Measurements from ENCODE around the gene DIMT1. TPM values are rescaled to one million over a fixed set of nuclear protein-coding genes. Genes with fewer than 3 reads are reported as not detected.

The DIMT1 gene
- total RNA-seq = 23.2 and 44.3 TPM in 2 replicates

GRCh38 chr5:62403411-62404250 lies at the start of gene DIMT1:
Gene DIMT1 (minus strand): TSS chr5:62403905. CDS start chr5:62403772, 133 bp downstream.
- peak; percentile 79 for DNase-seq (ENCODE audit: low read depth)
- TF ChIP-seq, protein P1, sequence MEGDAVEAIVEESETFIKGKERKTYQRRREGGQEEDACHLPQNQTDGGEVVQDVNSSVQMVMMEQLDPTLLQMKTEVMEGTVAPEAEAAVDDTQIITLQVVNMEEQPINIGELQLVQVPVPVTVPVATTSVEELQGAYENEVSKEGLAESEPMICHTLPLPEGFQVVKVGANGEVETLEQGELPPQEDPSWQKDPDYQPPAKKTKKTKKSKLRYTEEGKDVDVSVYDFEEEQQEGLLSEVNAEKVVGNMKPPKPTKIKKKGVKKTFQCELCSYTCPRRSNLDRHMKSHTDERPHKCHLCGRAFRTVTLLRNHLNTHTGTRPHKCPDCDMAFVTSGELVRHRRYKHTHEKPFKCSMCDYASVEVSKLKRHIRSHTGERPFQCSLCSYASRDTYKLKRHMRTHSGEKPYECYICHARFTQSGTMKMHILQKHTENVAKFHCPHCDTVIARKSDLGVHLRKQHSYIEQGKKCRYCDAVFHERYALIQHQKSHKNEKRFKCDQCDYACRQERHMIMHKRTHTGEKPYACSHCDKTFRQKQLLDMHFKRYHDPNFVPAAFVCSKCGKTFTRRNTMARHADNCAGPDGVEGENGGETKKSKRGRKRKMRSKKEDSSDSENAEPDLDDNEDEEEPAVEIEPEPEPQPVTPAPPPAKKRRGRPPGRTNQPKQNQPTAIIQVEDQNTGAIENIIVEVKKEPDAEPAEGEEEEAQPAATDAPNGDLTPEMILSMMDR (conservative IDR thresholded peaks at IDR 0.05; ENCODE audit: low read depth, low read length) = no peak
- H3K4me3 ChIP-seq (ENCODE audit: low read depth, low read length) = peak within 1 kb of the TSS; percentile 91

DNA sequence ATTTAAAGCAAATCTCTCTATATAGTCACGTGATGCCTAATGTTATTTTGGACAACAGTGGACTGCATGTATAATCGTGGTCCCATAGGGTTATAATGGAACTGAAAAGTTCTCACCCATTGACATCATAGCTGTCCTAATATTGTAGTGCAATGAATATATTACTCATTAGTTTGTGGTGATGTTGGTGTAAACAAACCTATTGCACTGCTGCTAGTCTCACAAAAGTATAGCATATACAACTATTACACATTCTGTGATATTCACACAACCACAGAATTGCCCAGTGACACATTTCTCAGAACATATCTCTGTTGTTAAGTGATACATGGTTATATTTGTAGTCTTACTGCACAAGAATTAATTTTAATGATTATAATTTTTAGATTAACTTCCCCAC lies 46.6 kb upstream of the DIMT1 start:
- DNase-seq (ENCODE audit: low read depth) = no peak
- TF ChIP-seq, protein P1 (conservative IDR thresholded peaks at IDR 0.05; ENCODE audit: low read depth, low read length) = no peak
- H3K4me3 ChIP-seq (ENCODE audit: low read depth, low read length) = no peak overlapping the region

DNA sequence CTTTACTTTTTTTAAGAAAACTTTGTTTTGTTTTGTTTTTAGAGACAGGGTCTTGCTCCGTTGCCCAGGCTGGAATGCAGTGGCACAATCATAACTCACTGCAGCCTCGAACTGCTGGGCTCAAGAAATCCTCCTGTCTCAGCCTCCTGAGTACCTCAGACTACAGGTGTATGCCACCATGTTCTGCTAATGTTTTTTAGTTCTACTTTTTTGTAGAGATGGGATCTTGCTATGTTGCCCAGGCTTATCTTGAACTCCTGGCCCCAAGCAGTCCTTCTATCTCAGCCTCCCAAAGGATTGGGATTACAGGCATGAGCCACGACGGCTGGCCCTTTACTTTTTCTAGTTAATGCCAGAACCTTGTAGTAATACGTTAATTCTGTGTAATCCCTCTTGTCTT lies 44.8 kb upstream of the DIMT1 start:
- TF ChIP-seq, protein P1 (conservative IDR thresholded peaks at IDR 0.05; ENCODE audit: low read depth, low read length) = no peak
- no peak for DNase-seq (ENCODE audit: low read depth)
- H3K4me3 ChIP-seq (ENCODE audit: low read depth, low read length) = no peak overlapping the region

DNA sequence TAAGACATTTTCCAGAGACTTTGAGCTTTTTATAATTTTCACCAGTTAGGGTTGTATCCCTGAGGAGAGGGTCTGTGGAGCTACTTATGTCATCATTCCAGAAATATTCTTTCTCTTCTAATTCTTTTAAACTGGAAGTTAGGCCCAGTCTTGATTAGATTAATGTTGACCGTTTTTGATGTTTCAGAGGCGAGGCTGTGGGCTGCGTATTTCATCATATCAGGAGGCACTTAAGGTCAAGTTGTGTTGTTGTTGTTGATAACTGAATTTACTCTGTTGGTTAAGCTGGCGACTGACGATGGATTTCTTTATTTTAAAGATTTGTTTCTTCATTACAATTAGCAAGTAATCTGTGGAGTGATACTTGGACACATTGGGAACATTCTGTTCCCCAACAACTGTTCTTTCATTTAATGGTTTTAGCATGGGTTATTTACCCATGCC lies 28.9 kb upstream of the DIMT1 start:
- TF ChIP-seq, protein P1 (conservative IDR thresholded peaks at IDR 0.05; ENCODE audit: low read depth, low read length) = no peak
- H3K4me3 ChIP-seq (ENCODE audit: low read depth, low read length) = no peak overlapping the region
- no peak for DNase-seq (ENCODE audit: low read depth)

DNA sequence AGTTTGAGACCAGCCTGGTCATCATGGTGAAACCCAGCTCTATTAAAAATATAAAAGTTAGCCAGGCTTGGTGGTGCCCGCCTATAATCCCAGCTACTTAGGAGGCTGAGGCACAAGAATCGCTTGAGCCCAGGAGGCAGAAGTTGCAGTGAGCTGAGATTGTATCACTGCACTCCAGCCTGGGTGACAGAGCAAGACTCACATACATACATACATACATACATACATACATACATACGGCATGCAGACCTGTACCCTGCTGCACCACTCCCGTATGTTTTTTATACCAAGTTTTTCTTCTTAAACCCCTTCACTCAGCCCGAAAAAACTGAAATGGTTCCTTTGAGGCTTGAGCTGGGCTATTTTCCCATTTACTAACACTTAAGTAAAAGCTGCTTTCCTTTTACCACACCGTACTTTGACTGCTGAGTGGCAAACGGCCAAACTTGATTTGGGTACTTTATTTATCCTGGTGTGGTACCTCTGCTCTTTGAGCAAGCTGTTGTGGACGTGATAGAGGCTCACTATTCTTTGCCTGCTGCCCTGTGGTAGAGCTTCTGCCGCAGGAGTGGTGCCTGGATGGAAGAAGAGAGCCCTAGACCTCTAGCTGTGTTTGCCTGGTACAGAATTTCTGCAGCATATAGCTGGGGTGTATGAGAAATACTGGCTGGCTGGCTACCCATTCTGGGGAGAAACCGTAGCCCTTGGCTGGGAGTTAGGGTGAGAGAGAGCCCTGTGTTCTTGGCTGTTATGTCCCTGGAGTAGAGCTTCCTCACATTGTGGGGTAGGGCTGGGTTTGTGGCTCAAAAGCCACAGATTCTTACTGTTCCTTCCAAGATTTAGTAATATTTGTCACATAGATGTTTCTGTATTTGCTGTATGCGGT lies 28.3 kb upstream of the DIMT1 start:
- H3K4me3 ChIP-seq (ENCODE audit: low read depth, low read length) = no peak overlapping the region
- DNase-seq (ENCODE audit: low read depth) = no peak
- TF ChIP-seq, protein P1 (conservative IDR thresholded peaks at IDR 0.05; ENCODE audit: low read depth, low read length) = no peak

GRCh38 chr5:62424763-62425162 lies 21.1 kb upstream of the DIMT1 start:
- TF ChIP-seq, protein P1 (conservative IDR thresholded peaks at IDR 0.05; ENCODE audit: low read depth, low read length) = no peak
- no peak overlapping the region for H3K4me3 ChIP-seq (ENCODE audit: low read depth, low read length)
- no peak for DNase-seq (ENCODE audit: low read depth)

All from epithelial cell of proximal tubule (primary cell).